ENCODE data around the gene TCF12. TPM values are rescaled to one million over a fixed set of nuclear protein-coding genes. Genes with fewer than 3 reads are reported as not detected.
A peak's percentile ranks its signal among the peaks of the same experiment; 100 is the strongest.

Gene TCF12
- total RNA-seq, 3 donors from 2014 or later (not counting 1 experiment from before 2014, with no cell fraction given): 84.1 to 111 (median 107) TPM

DNA sequence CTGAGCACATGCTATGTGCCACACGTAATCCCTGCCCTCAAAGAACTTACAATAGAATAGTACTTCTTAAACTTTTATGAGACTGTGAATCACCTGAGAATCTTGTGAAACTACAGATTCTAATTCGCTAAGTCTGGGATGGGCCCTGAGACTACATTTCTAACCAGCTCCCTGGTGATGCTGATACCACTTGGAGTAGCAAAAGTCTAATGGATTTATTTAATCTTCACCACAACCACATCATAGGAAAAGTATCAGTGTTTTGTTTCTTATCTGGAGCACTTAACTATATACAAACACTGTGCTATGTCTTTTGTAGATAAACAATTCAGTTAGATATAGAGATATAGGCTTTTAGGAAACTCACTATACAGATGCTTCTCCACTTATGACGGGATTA, 23.8 kb upstream of the TCF12 start:
- H3K4me3 Mint-ChIP-seq: no peak overlapping the region
- WGBS (ENCODE audit: insufficient coverage): 89% methylated on average over 2 of the region's 3 CpGs
- Histone ChIP-seq H3K9me3 (ENCODE audit: control insufficient read depth, insufficient read depth, low read length) (no peaks in the 10 kb centered on the region), H3K27me3 (ENCODE audit: control insufficient read depth, insufficient read depth, low read length) (no peaks in the 10 kb centered on the region), H3K27ac (ENCODE audit: low read length) (no peak overlapping the region), H3K4me3 (ENCODE audit: low read length) (no peak overlapping the region), H3K4me1 (ENCODE audit: control insufficient read depth, insufficient read depth, low read length) (no peaks in the 10 kb centered on the region), H3K36me3 (ENCODE audit: control insufficient read depth, insufficient read depth, low read length) (no peaks in the 10 kb centered on the region)
- DNase-seq (no peak), ATAC-seq (no peak)
- H3K9me3 Mint-ChIP-seq: no peaks in the 10 kb centered on the region
- H3K4me1 Mint-ChIP-seq: no peaks in the 10 kb centered on the region
- no peaks in the 10 kb centered on the region for H3K36me3 Mint-ChIP-seq
- no peak overlapping the region for H3K27ac Mint-ChIP-seq
- intact Hi-C loops (cut with micrococcal nuclease): no loop called here
- TF ChIP-seq, protein P1, sequence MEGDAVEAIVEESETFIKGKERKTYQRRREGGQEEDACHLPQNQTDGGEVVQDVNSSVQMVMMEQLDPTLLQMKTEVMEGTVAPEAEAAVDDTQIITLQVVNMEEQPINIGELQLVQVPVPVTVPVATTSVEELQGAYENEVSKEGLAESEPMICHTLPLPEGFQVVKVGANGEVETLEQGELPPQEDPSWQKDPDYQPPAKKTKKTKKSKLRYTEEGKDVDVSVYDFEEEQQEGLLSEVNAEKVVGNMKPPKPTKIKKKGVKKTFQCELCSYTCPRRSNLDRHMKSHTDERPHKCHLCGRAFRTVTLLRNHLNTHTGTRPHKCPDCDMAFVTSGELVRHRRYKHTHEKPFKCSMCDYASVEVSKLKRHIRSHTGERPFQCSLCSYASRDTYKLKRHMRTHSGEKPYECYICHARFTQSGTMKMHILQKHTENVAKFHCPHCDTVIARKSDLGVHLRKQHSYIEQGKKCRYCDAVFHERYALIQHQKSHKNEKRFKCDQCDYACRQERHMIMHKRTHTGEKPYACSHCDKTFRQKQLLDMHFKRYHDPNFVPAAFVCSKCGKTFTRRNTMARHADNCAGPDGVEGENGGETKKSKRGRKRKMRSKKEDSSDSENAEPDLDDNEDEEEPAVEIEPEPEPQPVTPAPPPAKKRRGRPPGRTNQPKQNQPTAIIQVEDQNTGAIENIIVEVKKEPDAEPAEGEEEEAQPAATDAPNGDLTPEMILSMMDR (IDR thresholded peaks at IDR 0.05): no peak
- peaks cover 0 to 3% of the 10 kb centered on the region in 2 donors for H3K27me3 Mint-ChIP-seq (ENCODE audit: low read depth in 2 of 2)

DNA sequence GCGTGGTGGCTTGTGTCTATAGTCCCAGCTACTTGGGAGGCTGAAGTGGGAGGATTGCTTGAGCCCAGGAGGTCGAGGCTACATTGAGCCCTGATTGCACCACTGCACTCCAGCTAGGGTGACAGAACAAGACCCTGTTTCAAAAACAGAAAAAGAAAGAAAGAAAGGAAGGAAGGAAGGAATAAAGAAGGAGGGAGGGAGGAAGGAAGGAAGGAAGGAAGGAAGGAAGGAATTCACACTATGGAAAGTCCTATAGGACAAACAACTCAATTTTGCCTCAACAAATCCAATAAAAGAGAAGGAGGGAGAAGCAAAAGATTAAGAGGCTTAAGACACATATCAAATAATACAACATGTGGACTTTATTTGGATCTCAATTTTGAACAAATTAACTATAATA, 16.5 kb upstream of the TCF12 start:
- Mint-ChIP-seq H3K27ac (no peak overlapping the region), H3K36me3 (no peaks in the 10 kb centered on the region), H3K27me3 (ENCODE audit: low read depth in 2 of 2) (peaks cover 0 to 3% of the 10 kb centered on the region in 2 donors), H3K4me3 (no peak overlapping the region), H3K4me1 (peaks cover 3 to 4% of the 10 kb centered on the region in 2 donors), H3K9me3 (no peaks in the 10 kb centered on the region)
- DNase-seq (no peak), ATAC-seq (no peak)
- no peaks in the 10 kb centered on the region for H3K27me3 ChIP-seq (ENCODE audit: control insufficient read depth, insufficient read depth, low read length)
- H3K27ac ChIP-seq (ENCODE audit: low read length): no peak overlapping the region
- TF ChIP-seq, protein P1 (IDR thresholded peaks at IDR 0.05): no peak
- H3K4me1 ChIP-seq (ENCODE audit: control insufficient read depth, insufficient read depth, low read length): no peaks in the 10 kb centered on the region
- H3K9me3 ChIP-seq (ENCODE audit: control insufficient read depth, insufficient read depth, low read length): no peaks in the 10 kb centered on the region
- intact Hi-C loops (cut with micrococcal nuclease): loop anchor here (10.0 kb wide), 1 partner anchor 393 kb away; no protein-coding TSS in a partner anchor
- no peaks in the 10 kb centered on the region for H3K36me3 ChIP-seq (ENCODE audit: control insufficient read depth, insufficient read depth, low read length)
- no peak overlapping the region for H3K4me3 ChIP-seq (ENCODE audit: low read length)
- 84% methylated on average over 2 of the region's 2 CpGs for WGBS (ENCODE audit: insufficient coverage)

DNA sequence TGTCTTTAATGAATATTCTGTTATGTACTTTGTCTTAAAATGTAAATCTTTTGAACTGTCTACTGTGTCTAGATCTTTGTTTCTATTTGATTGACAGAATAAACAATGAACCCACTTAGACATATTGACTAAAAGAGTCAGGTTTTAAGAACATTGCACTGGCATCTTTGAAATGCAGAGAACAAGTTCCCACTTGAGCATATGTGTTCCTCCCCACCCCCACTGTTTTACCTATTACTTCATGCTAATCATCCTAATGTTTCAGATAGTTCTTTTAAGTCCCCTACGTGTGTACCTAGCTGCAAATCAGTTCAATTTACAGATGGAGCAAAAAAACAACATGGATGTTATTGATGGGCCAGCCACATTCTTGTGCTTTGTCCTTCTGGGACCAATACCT, 11.7 kb upstream of the TCF12 start:
- H3K4me3 Mint-ChIP-seq: peak overlapping the region; percentile 85
- Histone ChIP-seq H3K9me3 (ENCODE audit: control insufficient read depth, insufficient read depth, low read length) (no peaks in the 10 kb centered on the region), H3K27ac (ENCODE audit: low read length) (no peak overlapping the region), H3K4me1 (ENCODE audit: control insufficient read depth, insufficient read depth, low read length) (no peaks in the 10 kb centered on the region), H3K36me3 (ENCODE audit: control insufficient read depth, insufficient read depth, low read length) (no peaks in the 10 kb centered on the region), H3K27me3 (ENCODE audit: control insufficient read depth, insufficient read depth, low read length) (no peaks in the 10 kb centered on the region), H3K4me3 (ENCODE audit: low read length) (no peak overlapping the region)
- no peaks in the 10 kb centered on the region for H3K9me3 Mint-ChIP-seq
- TF ChIP-seq, protein P1 (IDR thresholded peaks at IDR 0.05): no peak
- H3K4me1 Mint-ChIP-seq: peaks cover 9 to 13% of the 10 kb centered on the region in 2 donors
- DNase-seq: no peak
- intact Hi-C loops (cut with micrococcal nuclease): loop anchor here (10.0 kb wide), 1 partner anchor 388 kb away; no protein-coding TSS in a partner anchor
- H3K36me3 Mint-ChIP-seq: no peaks in the 10 kb centered on the region
- peak overlapping the region; percentile 11 to 69 for H3K27ac Mint-ChIP-seq
- WGBS (ENCODE audit: insufficient coverage): 87% methylated on average over 1 of the region's 1 CpG
- H3K27me3 Mint-ChIP-seq (ENCODE audit: low read depth in 2 of 2): no peaks in the 10 kb centered on the region
- no peak for ATAC-seq

DNA sequence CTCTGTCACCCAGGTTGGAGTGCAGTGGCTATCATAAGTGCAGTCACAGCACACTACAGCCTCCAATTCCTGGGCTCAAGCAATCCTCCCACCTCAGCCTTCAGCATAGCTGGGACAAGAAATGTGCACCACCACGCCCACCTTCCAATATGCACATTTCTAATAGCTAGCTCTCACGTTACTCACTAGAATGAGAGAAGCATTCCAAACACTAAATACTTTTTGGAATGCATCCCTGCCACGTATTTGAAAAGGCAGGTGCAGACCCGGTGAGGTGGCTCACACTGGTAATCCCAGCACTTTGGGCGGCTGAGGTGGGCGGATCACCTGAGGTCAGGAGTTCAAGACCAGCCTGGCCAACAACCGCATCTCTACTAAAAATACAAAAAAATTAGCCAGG, 7.6 kb upstream of the TCF12 start:
- intact Hi-C loops (cut with micrococcal nuclease): no loop called here
- no peaks in the 10 kb centered on the region for H3K36me3 ChIP-seq (ENCODE audit: control insufficient read depth, insufficient read depth, low read length)
- no peak overlapping the region for H3K27ac ChIP-seq (ENCODE audit: low read length)
- H3K27me3 Mint-ChIP-seq (ENCODE audit: low read depth in 2 of 2): no peaks in the 10 kb centered on the region
- 88% methylated on average over 7 of the region's 7 CpGs for WGBS (ENCODE audit: insufficient coverage)
- no peaks in the 10 kb centered on the region for H3K9me3 ChIP-seq (ENCODE audit: control insufficient read depth, insufficient read depth, low read length)
- H3K4me3 Mint-ChIP-seq: no peak overlapping the region
- H3K9me3 Mint-ChIP-seq: no peaks in the 10 kb centered on the region
- no peaks in the 10 kb centered on the region for H3K27me3 ChIP-seq (ENCODE audit: control insufficient read depth, insufficient read depth, low read length)
- H3K27ac Mint-ChIP-seq: no peak overlapping the region
- no peak for ATAC-seq
- no peaks in the 10 kb centered on the region for H3K36me3 Mint-ChIP-seq
- H3K4me1 ChIP-seq (ENCODE audit: control insufficient read depth, insufficient read depth, low read length): no peaks in the 10 kb centered on the region
- DNase-seq: no peak
- H3K4me3 ChIP-seq (ENCODE audit: low read length): no peak overlapping the region
- peaks cover 9 to 13% of the 10 kb centered on the region in 2 donors for H3K4me1 Mint-ChIP-seq
- TF ChIP-seq, protein P1 (IDR thresholded peaks at IDR 0.05): no peak
